ENCODE data around the gene LRRC70.
"Not testable (repeated sequence)": the region's sequence is repeated elsewhere in the genome, so short reads cannot be mapped to it uniquely, and the experiment has no call there.

The LRRC70 gene

GRCh38 chr5:62578540-62578939 is at the start of gene LRRC70:
LRRC70 (plus strand) TSS chr5:62578819; CDS start chr5:62579439, 620 bp downstream.
- DNase-seq = no peak

GRCh38 chr5:62533597-62533996 is 45.0 kb upstream of the LRRC70 start:
- no peak for DNase-seq

GRCh38 chr5:62534461-62535236 is 44.0 kb upstream of the LRRC70 start:
- DNase-seq = no peak

GRCh38 chr5:62536232-62536631 is 42.4 kb upstream of the LRRC70 start:
- no peak for DNase-seq

GRCh38 chr5:62536783-62537182 is 41.8 kb upstream of the LRRC70 start:
- no peak for DNase-seq

- no peak for DNase-seq
Observed at GRCh38 chr5:62538017-62538942, 40.3 kb upstream of the LRRC70 start.

GRCh38 chr5:62542720-62543119 is 35.9 kb upstream of the LRRC70 start:
- DNase-seq = no peak

GRCh38 chr5:62547945-62548630 is 30.5 kb upstream of the LRRC70 start:
- DNase-seq = no peak

GRCh38 chr5:62550103-62550502 is 28.5 kb upstream of the LRRC70 start:
- DNase-seq = no peak

GRCh38 chr5:62555930-62556329 is 22.7 kb upstream of the LRRC70 start:
- DNase-seq = no peak

- no peak for DNase-seq
Observed at GRCh38 chr5:62558941-62559340, 19.7 kb upstream of the LRRC70 start.

GRCh38 chr5:62560786-62561185 is 17.8 kb upstream of the LRRC70 start:
- DNase-seq = no peak

GRCh38 chr5:62561896-62562295 is 16.7 kb upstream of the LRRC70 start:
- DNase-seq = no peak

GRCh38 chr5:62562867-62563266 is 15.8 kb upstream of the LRRC70 start:
- DNase-seq = no peak

- no peak for DNase-seq
Observed at GRCh38 chr5:62564101-62564500, 14.5 kb upstream of the LRRC70 start.

- not testable (repeated sequence) for DNase-seq
Observed at GRCh38 chr5:62565740-62566139, 12.9 kb upstream of the LRRC70 start.

- DNase-seq = no peak
Observed at GRCh38 chr5:62568143-62568542, 10.5 kb upstream of the LRRC70 start.

GRCh38 chr5:62568800-62569432 is 9.7 kb upstream of the LRRC70 start:
- no peak for DNase-seq

GRCh38 chr5:62569470-62569869 is 9.1 kb upstream of the LRRC70 start:
- no peak for DNase-seq

GRCh38 chr5:62572918-62573514 is 5.6 kb upstream of the LRRC70 start:
- DNase-seq = no peak

- DNase-seq = no peak
Observed at GRCh38 chr5:62574599-62574998, 4.0 kb upstream of the LRRC70 start.

- no peak for DNase-seq
Observed at GRCh38 chr5:62575066-62575465, 3.6 kb upstream of the LRRC70 start.
